Natural killer cell (primary cell): ENCODE measurements around the gene PLEKHA4. TPM values are rescaled to one million over a fixed set of nuclear protein-coding genes. Genes with fewer than 3 reads are reported as not detected.

ENCODE experiments used
- ATAC-seq, 3 donors: fragments of 150-1000 bp in 2 of 3; fragments of 200-7000 bp in 1 of 3; cut with Tn5 transposase; 1 replicate in 1 of 3; 2 replicates in 2 of 3; pipeline ENCODE4 v1.10.0; 2021; ENCODE audit warnings: mild to moderate bottlenecking in 2 of 3, moderate library complexity in 2 of 3
- DNase-seq, 2 donors: peaks; one replicate each; pipeline versions ENCODE4 v3.0.0 to v3.0.0-alpha.2; 2013 to 2021; ENCODE audit warnings: mixed read lengths in 1 of 2
- H3K27ac ChIP-seq: one replicate; pipeline ENCODE4 v1.5.1; 2013; ENCODE audit warnings: mild to moderate bottlenecking, low read length
- H3K27me3 ChIP-seq: one replicate; pipeline ENCODE4 v1.6.1; 2013; ENCODE audit warnings: low read length; ENCODE audit not compliant: control insufficient read depth, insufficient read depth
- H3K36me3 ChIP-seq: one replicate; pipeline ENCODE4 v1.6.1; 2013; ENCODE audit warnings: low read length; ENCODE audit not compliant: control insufficient read depth, insufficient read depth
- H3K4me1 ChIP-seq: one replicate; pipeline ENCODE4 v1.6.1; 2013; ENCODE audit warnings: low read length; ENCODE audit not compliant: control insufficient read depth, insufficient read depth
- H3K4me3 ChIP-seq: one replicate; pipeline ENCODE4 v1.5.1; 2013; ENCODE audit warnings: low read length
- H3K9me3 ChIP-seq: one replicate; pipeline ENCODE4 v1.6.1; 2013; ENCODE audit warnings: low read length; ENCODE audit not compliant: control insufficient read depth, insufficient read depth
- H3K27ac Mint-ChIP-seq, 2 donors: one replicate each; pipeline ENCODE4 v1.8.0; 2022; ENCODE audit warnings: mild to moderate bottlenecking in 2 of 2, mixed read lengths in 2 of 2, moderate library complexity in 1 of 2
- H3K27me3 Mint-ChIP-seq, 2 donors: one replicate each; pipeline ENCODE4 v1.8.0; 2022; ENCODE audit warnings: low read depth in 2 of 2, mixed read lengths in 2 of 2
- H3K36me3 Mint-ChIP-seq: one replicate; pipeline ENCODE4 v1.8.0; 2022; ENCODE audit warnings: mixed read lengths
- H3K4me1 Mint-ChIP-seq, 2 donors: one replicate each; pipeline ENCODE4 v1.8.0; 2022; ENCODE audit warnings: mixed read lengths in 2 of 2
- H3K4me3 Mint-ChIP-seq: one replicate; pipeline ENCODE4 v1.8.0; 2022; ENCODE audit warnings: mild to moderate bottlenecking, moderate library complexity, mixed read lengths
- H3K9me3 Mint-ChIP-seq, 2 donors: one replicate each; pipeline ENCODE4 v1.8.0; 2022; ENCODE audit warnings: mixed read lengths in 2 of 2
- CTCF ChIP-seq: fragments of 200-600 bp; IDR thresholded peaks from one replicate; pipeline ENCODE4 v1.8.0; 2022; ENCODE audit warnings: antibody characterized with exemption
- WGBS: methylation state at CpG from one replicate; pipeline ENCODE4 v1.1.7; 2013; ENCODE audit warnings: missing lambda C conversion rate; ENCODE audit not compliant: insufficient coverage; 5-methylcytosine and 5-hydroxymethylcytosine counted together
- intact Hi-C: fragments of 100-400 bp; cut with micrococcal nuclease; formaldehyde crosslinking; loops from one replicate; pipeline ENCODE4 v1.14.2; 2022
- total RNA-seq, 4 donors: library from RNA; stranded (reverse); fragments of 120-200 nt in 1 of 4; gene quantifications; one replicate each; pipeline versions ENCODE4 v1.2.3 to v1.2.4, GENCODE V29; 2013 to 2022

The PLEKHA4 gene
- total RNA-seq, 3 donors from 2014 or later (not counting 1 experiment from before 2014, with no cell fraction given): 2.5 to 6.5 (median 5.2) TPM

GRCh38 chr19:48874303-48875135, 6.1 kb upstream of the PLEKHA4 start:
- ATAC-seq (peak in 1 of 3 donors; percentile 0), DNase-seq (peak; percentile 52 to 56)
- Mint-ChIP-seq H3K4me1 (peaks cover 43 to 50% of the 10 kb centered on the region in 2 donors), H3K4me3 (peak overlapping the region; percentile 100), H3K27me3 (peaks cover 0 to 13% of the 10 kb centered on the region in 2 donors), H3K9me3 (peaks cover 0 to 3% of the 10 kb centered on the region in 2 donors), H3K27ac (peak overlapping the region; percentile 98 to 100), H3K36me3 (peaks cover 20% of the 10 kb centered on the region)
- Histone ChIP-seq H3K9me3 (no peaks in the 10 kb centered on the region), H3K27ac (peak overlapping the region; percentile 99), H3K4me1 (peaks cover 45% of the 10 kb centered on the region), H3K4me3 (peak overlapping the region; percentile 17), H3K27me3 (no peaks in the 10 kb centered on the region), H3K36me3 (peaks cover 30% of the 10 kb centered on the region)
- 64% methylated on average over 16 of the region's 17 CpGs for WGBS
- TF ChIP-seq CTCF: no peak
- intact Hi-C loops: loop anchor here (1.0 to 10.0 kb wide), 3 partner anchors 26 to 240 kb away; partner anchors contain the start of genes DBP and NUCB1

GRCh38 chr19:48873476-48874302, 5.3 kb upstream of the PLEKHA4 start:
- peaks cover 0 to 13% of the 10 kb centered on the region in 2 donors for H3K27me3 Mint-ChIP-seq
- WGBS: 87% methylated on average over 10 of the region's 14 CpGs
- Histone ChIP-seq H3K27ac (peak overlapping the region; percentile 99), H3K36me3 (peaks cover 29% of the 10 kb centered on the region), H3K9me3 (no peaks in the 10 kb centered on the region), H3K4me1 (peaks cover 45% of the 10 kb centered on the region), H3K27me3 (no peaks in the 10 kb centered on the region), H3K4me3 (peak overlapping the region; percentile 86)
- peaks cover 20% of the 10 kb centered on the region for H3K36me3 Mint-ChIP-seq
- peak overlapping the region; percentile 98 to 100 for H3K27ac Mint-ChIP-seq
- peak overlapping the region; percentile 100 for H3K4me3 Mint-ChIP-seq
- DNase-seq (peak in 1 of 2 donors; percentile 41), ATAC-seq (no peak)
- H3K9me3 Mint-ChIP-seq: peaks cover 0 to 3% of the 10 kb centered on the region in 2 donors
- no peak for TF ChIP-seq CTCF
- intact Hi-C loops: loop anchor here (5.0 to 10.0 kb wide), 2 partner anchors 89 to 239 kb away; partner anchors contain the start of gene DBP
- peaks cover 43 to 50% of the 10 kb centered on the region in 2 donors for H3K4me1 Mint-ChIP-seq

GRCh38 chr19:48872884-48873475, 4.6 kb upstream of the PLEKHA4 start:
- H3K4me1 ChIP-seq: peaks cover 45% of the 10 kb centered on the region
- intact Hi-C loops: loop anchor here (5.0 to 10.0 kb wide), 2 partner anchors 89 to 238 kb away; partner anchors contain the start of gene DBP
- Mint-ChIP-seq H3K36me3 (peaks cover 20% of the 10 kb centered on the region), H3K4me1 (peaks cover 43 to 49% of the 10 kb centered on the region in 2 donors), H3K27me3 (peaks cover 0 to 15% of the 10 kb centered on the region in 2 donors), H3K4me3 (peak overlapping the region; percentile 100), H3K9me3 (peaks cover 0 to 3% of the 10 kb centered on the region in 2 donors), H3K27ac (peak overlapping the region; percentile 98 to 100)
- DNase-seq (peak; percentile 72 to 94), ATAC-seq (peak; percentile 28 to 52 (median 37))
- WGBS: 3% methylated on average over 12 of the region's 14 CpGs
- peak overlapping the region; percentile 99 for H3K27ac ChIP-seq
- peaks cover 26% of the 10 kb centered on the region for H3K36me3 ChIP-seq
- no peak for TF ChIP-seq CTCF
- no peaks in the 10 kb centered on the region for H3K9me3 ChIP-seq
- peak overlapping the region; percentile 86 for H3K4me3 ChIP-seq
- no peaks in the 10 kb centered on the region for H3K27me3 ChIP-seq
